Fibroblast of the aortic adventitia (primary cell): ENCODE measurements around the gene CAPN10. TPM values are rescaled to one million over a fixed set of nuclear protein-coding genes. Genes with fewer than 3 reads are reported as not detected.
A peak's percentile ranks its signal among the peaks of the same experiment; 100 is the strongest.

Experiments
- DNase-seq: peaks from one replicate; pipeline ENCODE4 v3.0.0-alpha.2; 2010; ENCODE audit warnings: low read depth
- H3K4me3 ChIP-seq: 2 replicates; pipeline ENCODE4 v1.5.1; 2011; ENCODE audit warnings: low read depth, mild to moderate bottlenecking, control low read depth, low read length, moderate library complexity
- CTCF ChIP-seq: IDR thresholded peaks from 2 replicates; pipeline ENCODE4 v1.5.1; 2011; ENCODE audit warnings: mild to moderate bottlenecking, low read length, control low read depth, inconsistent platforms; ENCODE audit not compliant: insufficient read depth
- total RNA-seq: library from RNA; depleted of rRNA; stranded (reverse); fragments of >200 nt; gene quantifications from 2 replicates; pipeline ENCODE4 v1.2.3, GENCODE V29; 2012; ENCODE audit warnings: low replicate concordance

The CAPN10 gene
- total RNA-seq, 1 donor: 14.3 TPM

DNA sequence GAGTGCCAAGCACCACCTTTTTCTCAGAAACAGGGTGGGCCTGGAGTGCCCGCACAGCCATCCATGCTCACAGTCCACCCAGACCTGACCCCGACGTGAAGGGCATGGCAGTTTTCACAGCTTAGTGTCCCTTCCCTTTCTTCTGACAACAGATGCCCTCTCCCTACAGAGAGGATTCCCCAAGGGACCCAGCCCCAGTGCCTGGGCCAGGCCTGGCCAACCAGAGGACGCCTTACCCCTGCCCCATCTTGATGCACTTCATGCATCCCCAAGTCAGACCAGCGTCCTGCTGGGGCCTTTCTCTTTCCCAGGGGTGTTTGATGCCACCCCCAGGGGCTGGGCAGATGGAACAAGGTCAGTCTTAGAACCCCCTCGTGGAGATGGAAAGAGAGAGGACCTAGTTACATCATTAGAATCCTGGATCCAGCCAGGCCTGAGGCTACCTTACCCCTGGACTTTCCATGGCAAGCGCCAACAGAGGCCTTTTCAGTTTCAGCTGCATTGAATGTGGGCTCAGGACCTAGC, 32.5 kb upstream of the CAPN10 start:
- TF ChIP-seq CTCF: no peak
- DNase-seq: no peak
- H3K4me3 ChIP-seq: no peak overlapping the region

- TF ChIP-seq CTCF: no peak
- DNase-seq: no peak
- H3K4me3 ChIP-seq: no peak overlapping the region
Measured at GRCh38 chr2:240554767-240555493, 31.6 kb upstream of the CAPN10 start.

GRCh38 chr2:240555541-240556250, 30.8 kb upstream of the CAPN10 start:
- DNase-seq: no peak
- no peak for TF ChIP-seq CTCF

DNA sequence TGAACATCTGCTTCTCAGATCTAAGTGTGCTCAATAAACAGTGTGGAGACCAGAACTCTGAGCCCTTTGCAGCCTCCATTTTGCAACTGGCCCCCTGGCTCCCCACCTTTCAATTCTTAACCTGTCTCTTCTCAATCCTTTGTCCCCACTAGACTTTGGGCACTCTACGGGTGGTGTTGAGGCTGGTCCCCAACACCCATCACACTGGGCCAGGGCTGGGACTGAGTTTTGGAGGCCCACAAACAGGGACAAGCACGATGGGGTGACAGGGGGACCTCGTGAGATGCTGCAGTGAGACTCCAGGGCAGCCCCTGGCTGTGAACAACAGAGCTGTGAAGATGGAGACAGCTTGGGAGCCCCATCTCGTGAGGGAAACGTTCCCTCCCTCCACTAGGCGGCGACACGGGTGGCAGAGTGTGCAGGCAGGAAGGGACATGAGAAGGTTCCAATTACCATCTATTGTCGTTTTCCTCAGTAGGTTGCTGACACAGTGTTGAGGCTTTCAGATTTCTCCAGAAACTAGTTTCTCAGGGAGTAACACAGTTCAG, 29.9 kb upstream of the CAPN10 start:
- no peak overlapping the region for H3K4me3 ChIP-seq
- peak; percentile 55 for TF ChIP-seq CTCF
- DNase-seq: no peak

More at GRCh38 chr2:240555541-240556250, 30.8 kb upstream of the CAPN10 start:
- H3K4me3 ChIP-seq: no peak overlapping the region

DNA sequence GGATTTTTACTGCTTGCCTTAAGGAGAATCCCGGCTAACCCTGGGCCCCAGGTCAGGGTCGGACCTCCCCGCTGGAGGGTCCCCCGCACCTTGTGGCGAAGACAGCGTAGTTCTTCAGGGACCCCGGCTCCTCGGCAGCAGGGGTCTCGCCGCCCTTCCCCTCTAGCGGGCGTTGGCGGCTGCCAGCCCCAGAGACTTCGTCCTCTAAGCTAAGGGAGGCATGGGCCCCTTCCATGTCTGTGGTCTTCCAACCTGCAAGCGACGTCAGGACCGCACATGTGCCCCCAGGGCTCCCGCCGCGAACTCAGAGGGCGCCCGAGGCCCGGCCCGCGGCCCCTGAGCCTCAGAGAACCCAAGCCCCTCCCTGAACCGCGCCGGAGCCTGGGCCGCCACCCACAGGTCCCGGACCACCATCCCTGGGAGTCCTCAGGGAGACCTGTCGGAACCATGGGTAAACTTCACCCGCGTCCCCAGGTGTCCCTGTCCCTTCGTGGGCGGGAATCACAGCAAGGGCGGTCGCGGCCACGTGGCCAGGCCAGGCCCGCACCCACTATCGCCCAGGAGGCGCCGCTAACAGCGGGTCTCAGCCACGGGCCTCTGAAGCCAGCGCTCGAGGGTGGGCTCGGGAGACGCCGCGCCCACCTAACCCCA, 29.3 kb upstream of the CAPN10 start:
- DNase-seq: no peak
- H3K4me3 ChIP-seq: peak overlapping the region; percentile 55
- no peak for TF ChIP-seq CTCF

- TF ChIP-seq CTCF: no peak
- peak; percentile 60 for DNase-seq
Measured at GRCh38 chr2:240557808-240558207, 28.7 kb upstream of the CAPN10 start, which contains the start of gene ANKMY1. ANKMY1 (minus strand) TSS chr2:240557988; CDS start chr2:240557335, 653 bp downstream.

More at GRCh38 chr2:240557808-240558207, 28.7 kb upstream of the CAPN10 start, which contains the start of gene ANKMY1:
- H3K4me3 ChIP-seq: peak within 1 kb of the TSS; percentile 55
